OCI-LY1 (cell line): ENCODE measurements around the gene KANTR.

Experiments
- H2AFZ ChIP-seq: fragments of 200-600 bp; sonication (generic), shearing (Covaris generic); 2 replicates; pipeline ENCODE4 v1.6.0; 2014; ENCODE audit warnings: antibody characterized with exemption, mild to moderate bottlenecking, low read length
- H3F3A ChIP-seq: fragments of 200-600 bp; sonication (generic), shearing (Covaris generic); 2 replicates; pipeline ENCODE4 v1.6.0; 2014; ENCODE audit warnings: mild to moderate bottlenecking, antibody characterized with exemption, low read length, moderate library complexity; ENCODE audit not compliant: insufficient read depth
- H3K27ac ChIP-seq: fragments of 200-600 bp; sonication (generic); 2 replicates; pipeline ENCODE4 v1.5.1; 2014; ENCODE audit warnings: low read length, mixed run types, mild to moderate bottlenecking, low read depth; ENCODE audit not compliant: poor library complexity, severe bottlenecking
- H3K27me3 ChIP-seq: fragments of 200-600 bp; sonication (generic); 2 replicates; pipeline ENCODE4 v1.6.0; 2014; ENCODE audit warnings: antibody characterized with exemption, mild to moderate bottlenecking, low read length, moderate library complexity; ENCODE audit not compliant: insufficient read depth
- H3K36me3 ChIP-seq: fragments of 200-600 bp; sonication (generic); 2 replicates; pipeline ENCODE4 v1.6.1; 2014; ENCODE audit warnings: mild to moderate bottlenecking, antibody characterized with exemption, low read length, moderate library complexity, mixed read lengths; ENCODE audit not compliant: insufficient read depth
- H3K4me1 ChIP-seq: fragments of 200-600 bp; sonication (generic); 2 replicates; pipeline ENCODE4 v1.5.1; 2014; ENCODE audit warnings: mild to moderate bottlenecking, low read length, moderate library complexity; ENCODE audit not compliant: insufficient read depth, severe bottlenecking
- H3K4me2 ChIP-seq: fragments of 200-600 bp; sonication (generic), shearing (Covaris generic); 2 replicates; pipeline ENCODE4 v1.6.1; 2014; ENCODE audit warnings: low read length
- H3K4me3 ChIP-seq: fragments of 200-600 bp; sonication (generic); 2 replicates; pipeline ENCODE4 v1.5.1; 2014; ENCODE audit warnings: low read length, low read depth, mild to moderate bottlenecking, mixed read lengths; ENCODE audit not compliant: poor library complexity, severe bottlenecking
- H3K79me2 ChIP-seq: fragments of 200-600 bp; shearing (Covaris generic); 2 replicates; pipeline ENCODE4 v1.6.1; 2016; ENCODE audit warnings: mixed run types, low read length, mixed read lengths; ENCODE audit not compliant: insufficient read depth
- H3K9ac ChIP-seq: fragments of 200-600 bp; sonication (generic), shearing (Covaris generic); 2 replicates; pipeline ENCODE4 v1.6.1; 2014; ENCODE audit warnings: mild to moderate bottlenecking, low read length, mixed read lengths
- H3K9me2 ChIP-seq: fragments of 200-600 bp; sonication (generic), shearing (Covaris generic); 2 replicates; pipeline ENCODE4 v1.6.1; 2014; ENCODE audit warnings: low read depth, mild to moderate bottlenecking, low read length, mixed read lengths
- H3K9me3 ChIP-seq: fragments of 200-600 bp; shearing (Covaris generic); 2 replicates; pipeline ENCODE4 v1.6.1; 2014; ENCODE audit warnings: low read length, mixed read lengths
- H4K20me1 ChIP-seq: fragments of 200-600 bp; sonication (generic), shearing (Covaris generic); 2 replicates; pipeline ENCODE4 v1.6.0; 2016; ENCODE audit warnings: mild to moderate bottlenecking, low read length; ENCODE audit not compliant: insufficient read depth
- EZH2 ChIP-seq: fragments of 200-600 bp; sonication (generic), shearing (Covaris generic); IDR thresholded peaks from 2 replicates; pipeline ENCODE4 v1.8.0; 2017; ENCODE audit warnings: borderline replicate concordance, mixed run types, mild to moderate bottlenecking, antibody characterized with exemption, low read length, moderate library complexity, mixed read lengths
- TF ChIP-seq, protein P1 (sequence below): fragments of 200-600 bp; sonication (generic), shearing (Covaris generic); IDR thresholded peaks from 2 replicates; pipeline ENCODE4 v1.5.1; 2017; ENCODE audit warnings: mild to moderate bottlenecking, antibody characterized with exemption, low read length, moderate library complexity, mixed read lengths

The KANTR gene, protein sequence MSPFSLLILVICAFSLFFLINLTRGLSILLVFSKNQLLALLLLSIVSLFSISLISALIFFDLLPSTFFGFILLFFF

DNA sequence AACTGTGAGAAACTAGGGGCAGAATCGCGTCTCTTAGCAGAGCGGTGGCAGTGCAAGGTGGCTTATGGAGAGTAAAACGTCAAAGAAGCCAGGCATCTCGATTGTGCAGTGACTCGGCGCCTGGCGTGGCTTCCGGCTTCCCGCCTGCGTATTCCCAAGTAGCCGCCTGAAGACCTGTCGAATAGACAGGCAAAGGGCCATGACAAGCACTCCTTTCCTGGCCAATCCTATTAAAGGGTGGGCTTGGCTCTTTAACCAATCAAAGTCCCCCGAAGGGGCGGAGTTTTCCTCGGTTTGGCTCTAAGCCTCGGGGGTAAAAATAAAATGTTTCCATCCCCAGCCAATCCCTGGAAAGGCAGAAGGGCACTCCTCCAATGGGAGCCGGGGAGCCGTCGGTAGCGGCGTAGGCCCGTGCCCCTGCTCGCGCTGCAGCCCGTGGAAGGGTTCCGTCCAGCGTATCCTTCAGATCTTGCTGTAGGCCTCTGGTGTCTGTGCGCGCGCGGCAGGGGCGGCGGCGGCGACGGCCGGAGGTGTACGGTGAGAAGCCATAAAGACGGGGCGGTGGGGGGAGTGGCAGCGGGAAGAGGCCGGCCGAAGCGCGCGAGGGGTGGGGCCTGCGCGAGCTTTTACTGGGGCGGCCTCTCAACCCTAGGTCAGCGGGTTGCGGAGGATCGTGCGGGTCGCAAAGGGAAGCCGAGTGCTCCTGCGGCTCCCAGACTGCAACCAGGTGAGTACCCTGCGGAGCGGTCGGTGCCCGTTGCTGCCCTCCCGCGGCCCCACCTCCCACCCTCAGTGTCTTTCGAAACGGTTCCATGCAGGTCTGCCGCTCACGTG is at the start of gene KANTR:
TSS of gene KANTR (plus strand) at position 395 of the 834 bp plus-strand sequence. CDS start 30,131 bp downstream, outside the sequence.
- H3K79me2 ChIP-seq, result 0 out of 2 replicates have a peak, but pooled peaks cover 4% of the 10 kb centered on the region

DNA sequence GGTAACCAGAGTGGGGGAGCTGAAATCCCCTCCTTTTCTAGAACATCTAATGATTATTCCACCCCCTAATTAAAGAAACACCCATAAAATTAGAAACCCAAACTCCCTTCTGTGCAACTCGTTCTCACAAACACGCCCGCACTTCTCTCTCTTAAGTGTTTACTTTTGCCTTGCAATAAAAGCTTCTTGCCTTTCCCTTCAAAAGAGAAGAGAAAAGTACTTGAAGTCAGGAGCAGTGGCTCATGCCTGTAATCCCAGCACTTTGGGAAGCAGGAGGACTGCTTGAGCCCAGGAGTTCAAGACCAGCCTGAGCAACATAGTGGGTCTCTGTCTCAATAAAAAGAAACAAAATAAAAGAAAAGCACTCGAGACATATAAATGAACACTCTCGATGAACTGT is 48.9 kb upstream of the KANTR start:
- H3K27ac ChIP-seq, result no peak overlapping the region
- no peak overlapping the region for H2AFZ ChIP-seq
- H3K27me3 ChIP-seq, result no peaks in the 10 kb centered on the region
- no peaks in the 10 kb centered on the region for H3F3A ChIP-seq
- H3K79me2 ChIP-seq, result no peaks in the 10 kb centered on the region
- no peaks in the 10 kb centered on the region for H3K36me3 ChIP-seq
- no peaks in the 10 kb centered on the region for H3K9me2 ChIP-seq
- H4K20me1 ChIP-seq, result no peaks in the 10 kb centered on the region
- H3K4me3 ChIP-seq, result no peak overlapping the region
- H3K9ac ChIP-seq, result no peak overlapping the region
- TF ChIP-seq, protein P1, sequence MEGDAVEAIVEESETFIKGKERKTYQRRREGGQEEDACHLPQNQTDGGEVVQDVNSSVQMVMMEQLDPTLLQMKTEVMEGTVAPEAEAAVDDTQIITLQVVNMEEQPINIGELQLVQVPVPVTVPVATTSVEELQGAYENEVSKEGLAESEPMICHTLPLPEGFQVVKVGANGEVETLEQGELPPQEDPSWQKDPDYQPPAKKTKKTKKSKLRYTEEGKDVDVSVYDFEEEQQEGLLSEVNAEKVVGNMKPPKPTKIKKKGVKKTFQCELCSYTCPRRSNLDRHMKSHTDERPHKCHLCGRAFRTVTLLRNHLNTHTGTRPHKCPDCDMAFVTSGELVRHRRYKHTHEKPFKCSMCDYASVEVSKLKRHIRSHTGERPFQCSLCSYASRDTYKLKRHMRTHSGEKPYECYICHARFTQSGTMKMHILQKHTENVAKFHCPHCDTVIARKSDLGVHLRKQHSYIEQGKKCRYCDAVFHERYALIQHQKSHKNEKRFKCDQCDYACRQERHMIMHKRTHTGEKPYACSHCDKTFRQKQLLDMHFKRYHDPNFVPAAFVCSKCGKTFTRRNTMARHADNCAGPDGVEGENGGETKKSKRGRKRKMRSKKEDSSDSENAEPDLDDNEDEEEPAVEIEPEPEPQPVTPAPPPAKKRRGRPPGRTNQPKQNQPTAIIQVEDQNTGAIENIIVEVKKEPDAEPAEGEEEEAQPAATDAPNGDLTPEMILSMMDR, result no peak
- no peak for TF ChIP-seq EZH2
- H3K9me3 ChIP-seq, result no peaks in the 10 kb centered on the region
- no peak overlapping the region for H3K4me2 ChIP-seq
- no peaks in the 10 kb centered on the region for H3K4me1 ChIP-seq

More for the DNA sequence above, at the start of gene KANTR:
- H3K36me3 ChIP-seq, result no peaks in the 10 kb centered on the region
- no peaks in the 10 kb centered on the region for H3K9me3 ChIP-seq
- no peaks in the 10 kb centered on the region for H4K20me1 ChIP-seq
- H3K9ac ChIP-seq, result peak within 1 kb of the TSS; percentile 83
- H3K4me1 ChIP-seq, result peaks cover 21% of the 10 kb centered on the region
- no peaks in the 10 kb centered on the region for H3K9me2 ChIP-seq
- peak within 1 kb of the TSS; percentile 87 for H3K4me3 ChIP-seq
- no peaks in the 10 kb centered on the region for H3K27me3 ChIP-seq
- peak within 1 kb of the TSS; percentile 89 for H3K4me2 ChIP-seq
- no peak for TF ChIP-seq EZH2
- TF ChIP-seq, protein P1, result no peak
- no peaks in the 10 kb centered on the region for H3F3A ChIP-seq
- H3K27ac ChIP-seq, result peak within 1 kb of the TSS; percentile 84
- H2AFZ ChIP-seq, result peak within 1 kb of the TSS; percentile 16; the same call in 1 of the 2 replicates

DNA sequence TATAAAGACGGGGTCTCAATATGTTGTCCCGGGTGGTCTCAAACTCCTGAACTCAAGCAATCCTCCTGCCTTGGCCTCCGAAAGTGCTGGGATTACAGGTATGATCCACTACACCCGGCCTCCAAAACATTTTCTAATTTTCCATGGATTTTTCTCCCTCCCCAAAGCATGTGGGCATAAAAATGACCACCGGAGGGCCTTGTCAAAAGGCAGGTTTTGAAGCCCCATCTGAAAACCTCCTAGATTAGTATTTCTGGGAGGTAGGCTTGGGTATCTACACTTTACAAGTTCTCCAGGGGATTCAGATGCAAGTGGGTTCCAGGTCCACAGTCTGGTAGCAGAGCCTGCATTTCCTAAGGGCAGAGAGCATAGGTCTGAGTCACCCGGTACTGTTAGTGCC is 46.7 kb upstream of the KANTR start:
- H3K9me2 ChIP-seq, result no peaks in the 10 kb centered on the region
- H3K9ac ChIP-seq, result no peak overlapping the region
- H3K4me2 ChIP-seq, result no peak overlapping the region
- H3K36me3 ChIP-seq, result no peaks in the 10 kb centered on the region
- no peaks in the 10 kb centered on the region for H3K4me1 ChIP-seq
- H2AFZ ChIP-seq, result no peak overlapping the region
- no peak overlapping the region for H3K4me3 ChIP-seq
- TF ChIP-seq, protein P1, result peak; percentile 11; the same call in 1 of the 2 replicates
- TF ChIP-seq EZH2, result no peak
- no peaks in the 10 kb centered on the region for H4K20me1 ChIP-seq
- H3K27ac ChIP-seq, result no peak overlapping the region
- no peaks in the 10 kb centered on the region for H3K27me3 ChIP-seq
- H3F3A ChIP-seq, result no peaks in the 10 kb centered on the region
- no peaks in the 10 kb centered on the region for H3K79me2 ChIP-seq
- no peaks in the 10 kb centered on the region for H3K9me3 ChIP-seq
